HUDEP-2 (cell line): Measurements from ENCODE around the gene ASH1L.
"Not testable (repeated sequence)": the region's sequence is repeated elsewhere in the genome, so short reads cannot be mapped to it uniquely, and the experiment has no call there.

Experiments used
- DNase-seq, 76 experiments: peaks; one replicate each; lab custom pipeline; 2025; ENCODE audit not compliant: unreplicated experiment in 76 of 76; lab: John Stamatoyannopoulos, UW

The ASH1L gene, protein sequence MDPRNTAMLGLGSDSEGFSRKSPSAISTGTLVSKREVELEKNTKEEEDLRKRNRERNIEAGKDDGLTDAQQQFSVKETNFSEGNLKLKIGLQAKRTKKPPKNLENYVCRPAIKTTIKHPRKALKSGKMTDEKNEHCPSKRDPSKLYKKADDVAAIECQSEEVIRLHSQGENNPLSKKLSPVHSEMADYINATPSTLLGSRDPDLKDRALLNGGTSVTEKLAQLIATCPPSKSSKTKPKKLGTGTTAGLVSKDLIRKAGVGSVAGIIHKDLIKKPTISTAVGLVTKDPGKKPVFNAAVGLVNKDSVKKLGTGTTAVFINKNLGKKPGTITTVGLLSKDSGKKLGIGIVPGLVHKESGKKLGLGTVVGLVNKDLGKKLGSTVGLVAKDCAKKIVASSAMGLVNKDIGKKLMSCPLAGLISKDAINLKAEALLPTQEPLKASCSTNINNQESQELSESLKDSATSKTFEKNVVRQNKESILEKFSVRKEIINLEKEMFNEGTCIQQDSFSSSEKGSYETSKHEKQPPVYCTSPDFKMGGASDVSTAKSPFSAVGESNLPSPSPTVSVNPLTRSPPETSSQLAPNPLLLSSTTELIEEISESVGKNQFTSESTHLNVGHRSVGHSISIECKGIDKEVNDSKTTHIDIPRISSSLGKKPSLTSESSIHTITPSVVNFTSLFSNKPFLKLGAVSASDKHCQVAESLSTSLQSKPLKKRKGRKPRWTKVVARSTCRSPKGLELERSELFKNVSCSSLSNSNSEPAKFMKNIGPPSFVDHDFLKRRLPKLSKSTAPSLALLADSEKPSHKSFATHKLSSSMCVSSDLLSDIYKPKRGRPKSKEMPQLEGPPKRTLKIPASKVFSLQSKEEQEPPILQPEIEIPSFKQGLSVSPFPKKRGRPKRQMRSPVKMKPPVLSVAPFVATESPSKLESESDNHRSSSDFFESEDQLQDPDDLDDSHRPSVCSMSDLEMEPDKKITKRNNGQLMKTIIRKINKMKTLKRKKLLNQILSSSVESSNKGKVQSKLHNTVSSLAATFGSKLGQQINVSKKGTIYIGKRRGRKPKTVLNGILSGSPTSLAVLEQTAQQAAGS (N-terminal part only)

DNA sequence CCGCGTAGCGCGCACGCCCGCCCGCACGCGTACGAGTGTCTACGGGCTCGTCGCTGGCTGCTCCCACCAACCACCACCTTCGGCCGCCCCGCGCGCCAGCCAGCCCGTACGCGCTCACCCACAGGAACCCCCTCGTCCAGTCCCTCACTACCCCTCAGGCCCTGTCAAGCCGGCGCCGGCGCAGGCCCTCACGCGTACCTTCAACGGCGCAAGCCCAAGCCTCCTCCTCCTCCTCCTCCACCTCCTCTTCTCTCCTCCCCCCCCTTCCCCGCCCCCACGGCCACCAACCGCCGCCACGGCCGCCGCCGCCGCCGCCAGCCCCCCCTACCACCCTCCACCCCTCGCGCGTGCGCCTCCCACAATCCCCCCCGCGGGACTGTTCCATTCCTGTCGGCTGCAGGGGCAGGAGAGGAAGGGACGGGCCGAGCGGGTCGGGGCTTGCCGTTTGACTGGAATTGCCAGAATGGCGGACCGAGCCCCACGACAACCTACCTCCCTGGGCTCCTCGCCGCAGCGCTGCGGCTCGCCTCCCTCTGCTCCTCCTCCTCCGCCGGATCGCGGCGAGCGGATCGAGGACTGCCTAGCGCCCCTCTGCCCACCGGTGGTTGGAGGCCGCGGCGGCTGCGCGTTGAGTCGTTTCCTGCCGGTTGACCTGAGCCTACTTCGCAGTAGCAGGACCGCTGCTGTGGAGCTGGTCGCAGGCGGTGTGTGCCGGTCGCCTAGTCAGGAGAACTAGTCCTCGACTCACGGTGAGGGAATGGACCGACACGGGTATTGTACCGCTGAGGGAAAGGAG lies at the start of gene ASH1L:
ASH1L (minus strand) TSS at position 223 of the 796 bp plus-strand sequence. CDS start 41,284 bp downstream, outside the sequence.
- peak in 75 of 76 experiments; percentile 51 to 99 (median 90) for DNase-seq

DNA sequence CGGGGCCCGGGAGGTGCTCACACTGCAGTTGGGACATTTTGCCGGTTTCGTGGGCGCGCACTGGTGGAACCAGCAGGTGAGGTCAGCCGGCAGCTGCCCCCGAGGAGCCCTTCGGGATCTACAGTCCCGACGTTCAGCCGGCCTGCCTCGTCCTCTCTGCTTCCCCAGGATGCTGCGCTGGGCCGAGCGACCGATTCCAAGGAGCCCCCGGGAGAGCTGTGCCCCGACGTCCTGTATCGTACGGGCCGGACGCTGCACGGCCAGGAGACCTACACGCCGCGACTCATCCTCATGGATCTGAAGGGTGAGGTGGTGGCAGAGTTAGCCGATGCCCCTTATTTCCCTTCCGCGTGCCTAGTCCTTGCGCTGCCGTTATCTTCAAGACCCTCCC lies 47.6 kb upstream of the ASH1L start:
- not testable (repeated sequence) for DNase-seq

DNA sequence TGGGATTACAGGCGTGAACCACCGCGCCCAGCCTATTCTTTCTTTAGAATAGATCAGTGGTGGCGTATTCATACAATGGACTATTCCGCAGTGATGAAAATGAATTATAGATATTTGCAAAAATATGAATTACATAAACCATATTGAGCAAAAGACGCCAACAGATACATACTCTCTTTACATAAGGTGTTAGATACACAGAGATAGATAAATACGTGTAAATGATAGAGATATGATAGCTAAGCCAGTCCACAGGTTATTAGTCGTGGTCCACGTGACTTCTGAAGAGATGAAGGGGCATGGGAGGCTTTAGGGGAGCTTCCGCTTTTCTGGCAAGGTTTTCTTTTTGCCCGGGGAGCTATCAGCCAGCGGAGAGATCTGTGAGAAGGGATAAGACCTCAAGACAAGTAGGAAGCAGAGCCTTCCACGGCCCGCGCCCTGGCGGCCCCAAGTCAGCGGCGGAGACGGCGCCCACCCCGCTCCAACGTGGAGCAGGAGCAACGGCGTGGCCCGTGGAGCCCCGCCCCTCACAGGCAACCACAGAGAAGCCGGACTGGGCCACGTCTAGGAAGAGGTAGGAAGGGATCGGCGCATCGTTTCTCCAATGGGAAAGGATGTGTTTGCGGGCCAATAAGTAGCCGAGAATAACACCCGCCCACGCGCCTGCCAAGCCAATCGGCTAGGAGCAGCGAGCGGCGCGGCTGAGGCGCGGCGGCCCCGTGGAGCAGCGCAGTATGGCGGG lies 47.1 kb upstream of the ASH1L start, which contains the start of gene MSTO1:
MSTO1 (plus strand) TSS at position 704 of the 742 bp plus-strand sequence; CDS start at position 735, 31 bp downstream.
- peak; percentile 52 to 98 (median 95) for DNase-seq

DNA sequence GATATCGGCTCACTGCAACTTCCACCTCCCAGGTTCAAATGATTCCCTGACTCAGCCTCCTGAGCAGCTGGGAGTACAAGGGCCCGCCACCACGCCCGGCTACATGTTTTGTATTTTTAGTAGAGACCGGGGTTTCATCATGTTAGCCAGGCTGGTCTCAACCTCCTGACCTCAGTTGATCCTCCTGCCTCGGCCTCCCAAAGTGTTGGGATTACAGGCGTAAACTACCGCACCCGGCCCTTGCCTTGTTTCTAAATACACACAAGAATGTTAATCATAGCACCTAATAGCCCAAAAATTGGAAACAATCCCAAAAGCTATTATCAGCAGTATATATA lies 46.3 kb upstream of the ASH1L start:
- no peak for DNase-seq

DNA sequence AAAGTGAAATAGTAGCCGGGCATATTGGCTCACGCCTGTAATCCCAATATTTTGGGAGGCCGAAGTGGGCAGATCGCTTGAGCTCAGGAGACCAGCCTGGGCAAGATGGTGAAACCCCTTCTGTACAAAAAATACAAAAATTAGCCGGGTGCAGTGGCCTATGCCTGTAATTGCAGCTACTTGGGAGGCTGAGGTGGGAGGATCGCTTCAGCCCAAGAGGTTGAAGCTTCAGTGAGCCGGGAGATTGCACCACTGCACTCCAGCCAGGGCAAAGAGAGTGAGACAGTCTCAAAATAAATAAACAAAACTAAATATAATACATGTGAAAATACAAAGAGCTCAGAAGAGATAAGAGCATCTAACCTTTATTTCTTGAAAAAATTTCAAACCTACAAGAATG lies 45.1 kb upstream of the ASH1L start:
- peak in 4 of 76 experiments; percentile 3 to 8 (median 5) for DNase-seq

DNA sequence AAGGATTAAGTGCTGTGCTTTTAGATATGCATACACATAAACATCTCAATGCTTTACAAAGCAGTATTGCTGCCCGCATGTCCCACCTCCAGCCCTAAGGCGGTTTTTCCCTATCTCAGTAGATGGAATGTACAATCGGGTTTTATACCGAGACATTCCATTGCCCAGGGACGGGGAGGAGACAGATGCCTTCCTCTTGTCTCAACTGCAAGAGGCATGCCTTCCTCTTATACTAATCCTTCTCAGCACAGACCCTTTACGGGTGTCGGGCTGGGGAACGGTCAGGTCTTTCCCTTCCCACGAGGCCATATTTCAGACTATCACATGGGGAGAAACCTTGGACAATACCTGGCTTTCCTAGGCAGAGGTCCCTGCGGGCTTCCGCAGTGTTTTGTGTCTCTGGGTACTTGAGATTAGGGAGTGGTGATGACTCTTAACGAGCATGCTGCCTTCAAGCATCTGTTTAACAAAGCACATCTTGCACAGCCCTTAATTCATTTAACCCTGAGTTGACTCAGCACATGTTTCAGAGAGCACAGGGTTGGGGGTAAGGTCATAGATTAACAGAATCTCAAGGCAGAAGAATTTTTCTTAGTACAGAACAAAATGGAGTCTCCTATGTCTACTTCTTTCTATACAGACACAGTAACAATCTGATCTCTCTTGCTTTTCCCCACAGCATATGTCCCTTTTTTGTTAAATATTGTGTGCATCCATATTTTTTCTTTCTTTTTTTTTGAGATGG lies 37.4 kb upstream of the ASH1L start:
- not testable (repeated sequence) for DNase-seq

DNA sequence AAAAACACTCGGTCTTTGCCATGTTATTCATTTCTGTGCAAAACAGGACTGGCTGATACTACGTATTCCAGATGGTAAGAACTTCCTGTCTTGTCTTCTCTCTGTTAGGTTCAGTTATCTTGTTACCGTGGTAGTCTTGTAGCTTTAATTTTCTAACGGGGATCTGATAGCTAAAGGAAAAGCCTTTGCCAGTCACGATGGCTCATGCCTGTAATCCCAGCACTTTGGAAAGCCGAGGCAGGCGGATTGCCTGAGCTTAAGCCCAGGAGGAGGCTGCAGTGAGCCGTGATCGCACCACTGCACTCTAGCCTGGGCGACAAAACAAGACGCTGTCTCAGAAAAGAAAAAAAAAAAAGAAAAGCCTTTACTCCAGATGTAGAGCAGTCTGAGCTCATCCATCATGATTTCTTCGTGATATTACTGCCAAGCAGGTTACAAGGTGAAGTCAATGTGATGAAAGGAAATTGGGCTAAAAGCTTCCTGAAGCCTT lies 36.3 kb upstream of the ASH1L start:
- peak in 1 of 76 experiments; percentile 1 for DNase-seq

DNA sequence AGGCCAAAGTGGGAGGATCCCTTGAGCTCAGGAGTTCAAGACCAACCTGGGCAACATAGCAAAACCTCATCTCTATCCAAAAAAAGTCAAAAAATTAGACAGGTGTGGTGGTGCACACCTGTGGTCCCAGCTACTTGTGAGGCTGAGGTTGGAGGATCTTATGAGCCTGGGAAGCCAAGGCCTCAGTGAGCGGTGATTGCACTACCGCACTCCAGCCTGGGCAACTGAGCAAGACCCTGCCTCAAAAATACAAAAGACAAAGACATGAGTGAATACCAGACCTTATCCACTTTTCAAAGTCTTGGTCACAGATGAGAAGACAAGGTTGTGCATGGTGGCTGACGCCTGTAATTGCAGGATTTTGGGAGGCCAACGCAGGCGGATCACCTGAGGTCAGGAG lies 34.3 kb upstream of the ASH1L start:
- no peak for DNase-seq

DNA sequence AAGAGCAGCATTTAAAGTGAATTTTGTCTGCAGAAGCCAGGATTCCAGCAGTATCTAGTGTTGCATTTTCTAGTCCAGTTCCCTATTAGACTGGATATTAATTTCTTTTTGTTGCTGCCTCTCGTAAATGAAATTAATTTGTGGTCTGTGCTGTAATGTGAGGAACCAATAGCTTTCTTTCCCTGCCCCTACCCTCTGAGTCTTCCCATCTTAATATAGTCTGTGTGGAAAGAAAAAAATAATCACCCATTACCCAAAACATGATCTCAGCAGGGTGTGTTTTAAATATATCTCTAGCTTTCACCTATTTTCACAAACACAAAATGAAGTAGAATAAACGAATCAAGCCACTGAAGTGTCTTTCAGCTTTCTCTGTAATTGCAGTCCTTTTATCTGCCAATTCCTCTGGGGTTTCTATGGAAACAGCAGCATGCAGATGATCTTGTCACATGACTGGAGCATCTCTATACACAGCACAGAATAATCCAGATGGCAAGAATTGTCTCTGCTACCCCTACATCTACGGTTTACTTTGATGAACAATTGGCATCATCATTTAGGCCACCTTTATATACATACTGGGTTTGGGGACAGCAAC lies 33.4 kb upstream of the ASH1L start:
- not testable (repeated sequence) for DNase-seq

DNA sequence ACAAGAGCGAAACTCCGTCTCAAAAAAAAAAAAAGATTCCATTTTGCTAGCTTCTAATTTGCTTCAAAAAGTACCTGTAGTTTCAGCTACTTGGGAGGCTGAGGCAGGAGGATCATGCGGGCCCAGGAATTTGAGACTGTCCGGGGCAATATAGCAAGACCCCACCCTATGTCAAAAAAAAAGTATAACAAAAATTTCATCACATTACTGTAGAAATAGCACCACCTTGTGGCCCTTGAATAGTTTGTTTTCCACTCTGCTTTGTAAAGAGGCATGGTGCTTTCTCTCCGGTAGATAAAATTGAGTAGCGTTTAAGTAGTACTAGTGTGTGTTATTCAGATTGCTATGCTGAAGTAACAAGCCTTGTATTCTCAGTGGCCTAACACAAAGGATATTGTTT lies 29.2 kb upstream of the ASH1L start:
- peak in 31 of 76 experiments; percentile 2 to 64 (median 33) for DNase-seq

DNA sequence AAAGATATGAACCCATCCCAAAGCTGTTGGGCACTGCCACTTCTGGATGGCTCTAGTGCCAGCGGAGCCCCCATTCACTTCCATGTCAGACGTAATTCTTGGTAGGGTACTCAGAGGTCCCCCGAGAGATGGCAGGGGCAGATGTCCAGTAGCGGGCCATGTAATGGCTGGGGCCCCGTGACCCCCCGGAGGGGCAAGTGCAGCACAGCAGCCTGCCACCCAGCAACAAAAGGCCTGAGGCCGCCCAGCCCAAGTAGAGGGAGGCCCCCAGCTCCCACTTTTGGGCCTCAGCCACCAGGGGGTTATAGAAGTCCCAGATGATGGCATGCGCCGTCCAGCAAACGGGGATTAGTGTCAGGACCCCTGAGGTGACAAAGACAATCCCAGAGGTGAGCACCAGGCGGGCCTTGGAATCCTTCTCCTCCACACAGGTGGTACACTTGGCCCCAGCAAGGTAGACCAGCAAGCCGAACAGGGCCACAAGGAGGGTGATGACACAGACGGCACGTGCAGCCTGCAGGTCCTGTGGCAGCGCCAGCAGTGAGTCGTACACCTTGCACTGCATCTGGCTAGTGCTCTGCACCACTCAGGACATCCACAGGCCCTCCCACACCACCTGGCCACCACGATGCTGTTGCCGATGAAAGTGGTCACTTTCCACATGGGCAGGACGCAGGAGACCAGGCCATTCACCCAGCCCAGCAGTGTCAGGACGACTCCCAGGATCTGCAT lies 28.1 kb upstream of the ASH1L start:
- not testable (repeated sequence) for DNase-seq

DNA sequence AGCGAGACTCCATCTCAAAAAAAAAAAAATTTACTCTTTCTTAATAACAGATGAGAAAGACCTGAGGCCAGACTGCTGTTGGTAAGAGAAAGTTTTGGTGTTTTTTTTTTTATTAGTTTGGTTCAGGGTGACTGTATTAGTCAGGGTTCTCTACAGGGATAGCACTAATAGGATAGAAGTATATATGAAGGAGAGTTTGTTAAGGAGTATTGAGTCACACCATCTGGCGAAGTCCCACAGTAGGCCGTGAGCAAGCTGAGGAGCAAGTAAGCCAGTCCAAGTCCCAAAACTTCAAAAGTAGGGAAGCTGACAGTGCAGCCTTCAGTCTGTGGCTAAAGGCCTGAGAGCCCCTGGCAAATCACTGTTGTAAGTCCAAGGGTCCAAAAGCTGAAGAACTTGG lies 26.7 kb upstream of the ASH1L start:
- not testable (repeated sequence) for DNase-seq

DNA sequence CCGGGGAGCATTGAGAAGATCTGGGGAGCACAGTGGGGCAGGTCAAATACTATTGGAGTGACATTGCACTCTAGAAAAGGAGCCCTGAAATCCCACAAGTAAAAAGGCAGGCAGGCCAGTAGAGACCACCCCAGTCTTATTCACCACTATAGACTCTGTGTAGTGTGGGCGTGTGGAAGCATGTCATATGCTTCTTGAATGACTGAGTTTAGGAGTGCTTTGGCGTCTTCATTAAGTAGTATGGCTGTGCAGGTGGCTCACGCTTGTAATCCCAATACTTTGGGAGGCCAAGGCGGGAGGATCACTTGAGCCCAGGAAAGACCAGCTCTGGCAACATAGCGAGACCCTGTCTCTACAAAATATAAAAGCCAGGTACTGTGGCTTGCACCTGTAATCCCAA lies 21.2 kb upstream of the ASH1L start:
- not testable (repeated sequence) for DNase-seq

DNA sequence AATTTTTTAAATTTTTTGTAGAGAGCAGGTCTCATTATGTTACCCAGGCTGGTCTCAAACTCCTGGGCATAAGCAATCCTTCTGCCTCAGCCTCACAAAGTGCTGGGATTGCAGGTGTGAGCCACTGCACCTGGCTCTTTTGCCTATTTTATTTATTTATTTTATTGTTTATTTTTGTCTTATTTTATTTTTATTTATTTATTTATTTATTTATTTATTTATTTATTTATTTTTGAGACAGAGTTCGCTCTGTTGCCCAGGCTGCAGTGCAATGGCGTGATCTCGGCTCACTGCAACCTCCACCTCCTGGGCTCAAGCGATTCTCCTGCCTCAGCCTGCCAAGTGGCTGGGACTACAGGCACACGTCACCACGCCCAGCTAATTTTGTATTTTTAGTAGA lies 13.0 kb upstream of the ASH1L start:
- DNase-seq, result not testable (repeated sequence)

DNA sequence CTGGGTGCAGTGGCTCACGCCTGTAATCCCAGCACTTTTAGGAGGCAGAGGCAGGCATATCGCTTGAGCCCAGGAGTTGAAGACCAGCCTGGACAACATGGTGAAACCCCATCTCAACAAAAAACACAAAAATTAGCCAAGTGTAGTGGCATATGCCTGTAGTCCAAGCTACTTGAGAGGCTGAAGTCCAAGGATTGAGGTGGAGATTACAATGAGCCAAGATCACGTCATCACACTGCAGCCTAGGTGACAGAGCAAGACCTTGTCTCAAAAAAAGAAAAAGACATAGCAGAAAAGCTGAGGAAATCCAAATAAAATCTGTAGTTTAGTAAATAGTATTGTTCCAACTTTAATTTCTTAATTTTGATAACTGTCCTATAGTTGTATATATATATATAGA lies 11.5 kb upstream of the ASH1L start:
- DNase-seq, result no peak

DNA sequence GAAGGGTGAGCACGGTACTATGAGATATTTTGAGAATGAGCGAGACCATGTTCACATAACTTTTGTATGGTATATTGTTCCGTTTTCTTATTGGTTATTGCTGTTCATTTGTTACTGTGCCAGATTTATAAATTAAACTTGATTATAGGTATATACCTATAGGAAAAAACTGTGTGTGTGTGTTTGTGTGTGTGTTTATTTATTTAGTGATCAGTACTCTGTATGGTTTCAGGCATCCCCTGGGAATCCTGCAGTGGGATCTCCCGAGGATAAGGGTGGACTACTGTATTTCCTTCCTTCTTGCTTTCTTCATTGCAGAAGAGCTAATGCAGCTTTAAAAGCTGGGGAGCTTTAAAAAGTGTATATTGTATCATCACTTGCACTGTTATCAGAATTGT lies 8.0 kb upstream of the ASH1L start:
- no peak for DNase-seq

DNA sequence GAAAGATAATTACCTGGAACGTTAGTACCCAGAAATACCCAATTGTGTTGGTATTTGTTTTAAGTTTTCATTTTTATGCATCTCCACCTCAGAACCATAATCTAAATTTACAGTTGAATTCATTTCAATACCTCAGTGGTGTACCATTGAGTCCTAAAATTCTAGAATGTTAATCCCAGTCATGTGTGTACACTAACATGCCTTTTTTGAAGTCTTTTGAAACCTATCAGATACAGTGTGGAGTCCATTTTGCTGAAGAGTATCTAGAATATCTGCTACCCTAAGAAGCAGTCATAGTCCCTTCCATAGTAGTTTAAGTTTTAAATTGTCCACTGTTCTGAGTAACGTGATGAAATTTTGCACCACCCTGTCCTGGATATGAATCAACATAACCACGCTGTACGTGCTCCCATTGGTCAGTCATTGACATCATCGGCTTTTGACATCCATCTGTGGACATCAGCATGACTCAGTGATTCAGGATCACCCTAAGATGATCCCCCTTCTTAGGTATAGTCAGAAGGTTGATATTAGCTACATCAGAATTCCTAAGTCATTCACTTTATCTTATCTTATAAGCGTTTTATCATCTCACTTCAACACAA lies 7.5 kb upstream of the ASH1L start:
- peak in 10 of 76 experiments; percentile 3 to 32 (median 16) for DNase-seq
